Neural progenitor cell (in vitro differentiated cells): ENCODE measurements around the gene GINS3. TPM values are rescaled to one million over a fixed set of nuclear protein-coding genes. Genes with fewer than 3 reads are reported as not detected.

Experiments
- DNase-seq: peaks from one replicate; pipeline ENCODE4 v3.0.0-alpha.2; 2016; ENCODE audit warnings: low spot score
- H2AFZ ChIP-seq: fragments of 200-600 bp; sonication (generic); replicated peaks from 2 replicates; pipeline ENCODE4 v1.6.1; 2016; ENCODE audit warnings: antibody characterized with exemption
- H3F3A ChIP-seq: fragments of 200-600 bp; sonication (generic); 2 replicates; pipeline ENCODE4 v1.6.1; 2016; ENCODE audit warnings: antibody characterized with exemption, low read depth
- H3K27ac ChIP-seq: fragments of 200-600 bp; sonication (generic); 2 replicates; pipeline ENCODE4 v1.5.1; 2016; ENCODE audit warnings: mild to moderate bottlenecking
- H3K27me3 ChIP-seq: fragments of 200-600 bp; sonication (generic); 2 replicates; pipeline ENCODE4 v1.6.1; 2016; ENCODE audit warnings: mild to moderate bottlenecking, moderate library complexity
- H3K36me3 ChIP-seq: fragments of 200-600 bp; sonication (generic); 2 replicates; pipeline ENCODE4 v1.5.1; 2016
- H3K4me1 ChIP-seq: fragments of 200-600 bp; sonication (generic); 2 replicates; pipeline ENCODE4 v1.6.1; 2016; ENCODE audit warnings: mixed run types
- H3K4me2 ChIP-seq: fragments of 200-600 bp; sonication (generic); 2 replicates; pipeline ENCODE4 v1.6.1; 2016
- H3K4me3 ChIP-seq: fragments of 200-600 bp; sonication (generic); 2 replicates; pipeline ENCODE4 v1.5.1; 2016
- H3K79me2 ChIP-seq: fragments of 200-600 bp; sonication (generic); 2 replicates; pipeline ENCODE4 v1.6.1; 2016; ENCODE audit warnings: low read depth
- H3K9ac ChIP-seq: fragments of 200-600 bp; sonication (generic); 2 replicates; pipeline ENCODE4 v1.6.1; 2016
- H3K9me3 ChIP-seq: fragments of 200-600 bp; sonication (generic); 2 replicates; pipeline ENCODE4 v1.5.1; 2016; ENCODE audit warnings: low read depth
- H4K20me1 ChIP-seq: fragments of 200-600 bp; sonication (generic); 2 replicates; pipeline ENCODE4 v1.6.1; 2016; ENCODE audit warnings: low read depth
- H3K27ac Mint-ChIP-seq: 3 replicates; pipeline ENCODE4 v1.8.0; 2021; ENCODE audit warnings: mixed read lengths
- H3K27me3 Mint-ChIP-seq: 2 replicates; pipeline ENCODE4 v1.8.0; 2022; ENCODE audit warnings: low read depth, mild to moderate bottlenecking, inconsistent platforms, moderate library complexity, mixed read lengths; ENCODE audit not compliant: insufficient read depth
- H3K36me3 Mint-ChIP-seq: 3 replicates; pipeline ENCODE4 v1.8.0; 2021; ENCODE audit warnings: mixed read lengths
- H3K4me1 Mint-ChIP-seq: 3 replicates; pipeline ENCODE4 v1.8.0; 2021; ENCODE audit warnings: mixed read lengths
- H3K4me3 Mint-ChIP-seq: 3 replicates; pipeline ENCODE4 v1.8.0; 2021; ENCODE audit warnings: mild to moderate bottlenecking, moderate library complexity, mixed read lengths
- H3K9me3 Mint-ChIP-seq: 3 replicates; pipeline ENCODE4 v1.8.0; 2020; ENCODE audit warnings: mixed read lengths
- CTCF ChIP-seq: fragments of 200-600 bp; sonication (generic); IDR thresholded peaks from 2 replicates; pipeline ENCODE4 v1.5.1; 2017; ENCODE audit warnings: antibody characterized with exemption, mild to moderate bottlenecking
- EZH2 ChIP-seq: fragments of 200-600 bp; sonication (generic); IDR thresholded peaks from 2 replicates; pipeline ENCODE4 v1.6.1; 2017; ENCODE audit warnings: antibody characterized with exemption, mild to moderate bottlenecking, moderate library complexity
- EZH2phosphoT487 ChIP-seq: fragments of 200-600 bp; sonication (generic); IDR thresholded peaks from 2 replicates; pipeline ENCODE4 v1.6.1; 2017; ENCODE audit warnings: antibody characterized with exemption
- total RNA-seq: library from RNA; depleted of rRNA; stranded (reverse); fragments of >200 nt; gene quantifications from 2 replicates; pipeline ENCODE4 v1.2.3, GENCODE V29; 2015; ENCODE audit warnings: low replicate concordance

Gene GINS3
- total RNA-seq, 1 donor from 2014 or later = 13.4 TPM

- Histone ChIP-seq H3K27ac (peak overlapping the region; percentile 13), H3K4me1 (peaks cover 12% of the 10 kb centered on the region), H3K4me3 (no peak overlapping the region), H3K4me2 (no peak overlapping the region), H3K27me3 (no peaks in the 10 kb centered on the region), H3K9me3 (no peaks in the 10 kb centered on the region), H3K79me2 (no peaks in the 10 kb centered on the region), H3K36me3 (no peaks in the 10 kb centered on the region), H3F3A (peaks cover 7% of the 10 kb centered on the region), H4K20me1 (no peaks in the 10 kb centered on the region), H2AFZ (peak overlapping the region; percentile 26), H3K9ac (no peak overlapping the region)
- Mint-ChIP-seq H3K27ac (no peak overlapping the region), H3K27me3 (peaks cover 8% of the 10 kb centered on the region), H3K9me3 (no peaks in the 10 kb centered on the region), H3K4me3 (no peak overlapping the region), H3K4me1 (peaks cover 18% of the 10 kb centered on the region), H3K36me3 (no peaks in the 10 kb centered on the region)
- no peak for DNase-seq
- TF ChIP-seq CTCF = no peak
These were observed 33.7 kb downstream of the GINS3 start for GRCh38 chr16:58425756-58426494.

GRCh38 chr16:58426966-58427365, 34.7 kb downstream of the GINS3 start:
- Histone ChIP-seq H3K27me3 (no peaks in the 10 kb centered on the region), H3K36me3 (no peaks in the 10 kb centered on the region), H3K4me1 (peaks cover 5% of the 10 kb centered on the region), H3K9me3 (no peaks in the 10 kb centered on the region), H3K79me2 (no peaks in the 10 kb centered on the region), H2AFZ (peak overlapping the region; percentile 20), H4K20me1 (no peaks in the 10 kb centered on the region), H3K27ac (no peak overlapping the region), H3F3A (peaks cover 6% of the 10 kb centered on the region), H3K4me2 (no peak overlapping the region), H3K9ac (no peak overlapping the region), H3K4me3 (no peak overlapping the region)
- H3K27ac Mint-ChIP-seq = no peak overlapping the region
- H3K4me1 Mint-ChIP-seq = peaks cover 15% of the 10 kb centered on the region
- no peak for TF ChIP-seq EZH2
- TF ChIP-seq CTCF = no peak
- TF ChIP-seq EZH2phosphoT487 = no peak
- no peaks in the 10 kb centered on the region for H3K36me3 Mint-ChIP-seq
- no peaks in the 10 kb centered on the region for H3K9me3 Mint-ChIP-seq
- no peak for DNase-seq
- H3K4me3 Mint-ChIP-seq = no peak overlapping the region
- H3K27me3 Mint-ChIP-seq = peaks cover 6% of the 10 kb centered on the region

DNA sequence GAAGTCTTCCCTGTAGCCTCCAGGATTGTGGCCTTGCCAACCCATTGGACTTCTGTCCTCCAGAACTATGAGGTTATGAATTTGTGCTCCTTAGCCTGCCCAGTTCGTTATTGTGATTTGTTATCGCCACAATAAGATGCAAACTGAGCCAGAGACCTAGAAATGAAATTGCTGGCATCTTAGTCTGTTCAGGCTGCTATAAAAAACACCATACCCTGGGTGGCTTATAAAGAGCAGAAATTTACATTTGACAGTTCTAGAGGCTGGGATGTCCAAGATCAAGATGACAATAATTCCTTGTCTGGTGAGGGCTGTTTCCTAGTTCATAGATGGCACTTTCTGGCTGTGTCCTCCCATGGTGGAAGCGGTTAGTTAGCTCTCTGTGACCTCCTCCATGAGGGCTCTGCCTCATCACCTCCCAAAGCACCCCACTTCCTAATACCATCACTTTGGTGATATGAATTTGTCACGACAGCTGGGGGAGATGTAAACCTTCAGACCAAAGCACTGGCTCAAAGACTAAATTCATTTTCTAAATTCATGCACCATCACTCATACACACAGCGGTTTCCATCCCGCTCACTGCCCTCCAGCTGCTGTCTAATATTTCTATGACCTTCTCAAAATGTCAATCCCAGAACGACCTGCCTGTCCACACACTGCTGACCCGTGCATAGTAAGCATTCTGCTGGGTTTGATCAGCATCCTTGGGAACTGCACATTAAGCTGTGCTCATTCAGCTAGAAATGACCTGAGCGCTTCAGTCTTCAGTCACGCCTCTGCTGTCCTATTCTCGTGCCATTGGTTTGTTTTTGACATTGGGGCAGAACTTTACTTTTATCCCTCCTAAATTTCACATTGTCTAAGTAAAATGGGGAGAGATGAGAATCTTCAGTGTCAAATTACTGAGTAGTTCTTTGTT, 36.6 kb downstream of the GINS3 start:
- Histone ChIP-seq H2AFZ (no peak overlapping the region), H3K27ac (no peak overlapping the region), H3K4me1 (no peaks in the 10 kb centered on the region), H3K9me3 (no peaks in the 10 kb centered on the region), H3K36me3 (no peaks in the 10 kb centered on the region), H4K20me1 (no peaks in the 10 kb centered on the region), H3K4me2 (no peak overlapping the region), H3K9ac (no peak overlapping the region), H3K79me2 (no peaks in the 10 kb centered on the region), H3F3A (peaks cover 6% of the 10 kb centered on the region), H3K27me3 (no peaks in the 10 kb centered on the region), H3K4me3 (no peak overlapping the region)
- peaks cover 12% of the 10 kb centered on the region for H3K4me1 Mint-ChIP-seq
- no peak overlapping the region for H3K4me3 Mint-ChIP-seq
- H3K27me3 Mint-ChIP-seq = peaks cover 11% of the 10 kb centered on the region
- TF ChIP-seq EZH2 = no peak
- TF ChIP-seq CTCF = no peak
- no peak for TF ChIP-seq EZH2phosphoT487
- DNase-seq = no peak
- no peaks in the 10 kb centered on the region for H3K36me3 Mint-ChIP-seq
- no peak overlapping the region for H3K27ac Mint-ChIP-seq
- H3K9me3 Mint-ChIP-seq = no peaks in the 10 kb centered on the region
